ENCODE data around the gene ARHGAP42.

The ARHGAP42 gene

GRCh38 chr11:100752371-100753171 is 65.5 kb downstream of the ARHGAP42 start:
- TF ChIP-seq CTCF (IDR thresholded peaks at IDR 0.05; ENCODE audit: low read depth, low read length) = no peak
- H3K4me3 ChIP-seq (ENCODE audit: low read depth, low read length) = no peak overlapping the region

- no peak overlapping the region for H3K4me3 ChIP-seq (ENCODE audit: low read depth, low read length)
- TF ChIP-seq CTCF (IDR thresholded peaks at IDR 0.05; ENCODE audit: low read depth, low read length) = no peak
Observed at GRCh38 chr11:100753172-100753543, 66.1 kb downstream of the ARHGAP42 start.

GRCh38 chr11:100753571-100753970 is 66.5 kb downstream of the ARHGAP42 start:
- no peak for TF ChIP-seq CTCF (IDR thresholded peaks at IDR 0.05; ENCODE audit: low read depth, low read length)
- no peak overlapping the region for H3K4me3 ChIP-seq (ENCODE audit: low read depth, low read length)

- H3K4me3 ChIP-seq (ENCODE audit: low read depth, low read length) = no peak overlapping the region
- no peak for TF ChIP-seq CTCF (IDR thresholded peaks at IDR 0.05; ENCODE audit: low read depth, low read length)
Observed at GRCh38 chr11:100756559-100756958, 69.5 kb downstream of the ARHGAP42 start.

- TF ChIP-seq CTCF (IDR thresholded peaks at IDR 0.05; ENCODE audit: low read depth, low read length) = no peak
- H3K4me3 ChIP-seq (ENCODE audit: low read depth, low read length) = no peak overlapping the region
Observed at GRCh38 chr11:100757646-100758045, 70.6 kb downstream of the ARHGAP42 start.

- TF ChIP-seq CTCF (IDR thresholded peaks at IDR 0.05; ENCODE audit: low read depth, low read length) = no peak
- no peak overlapping the region for H3K4me3 ChIP-seq (ENCODE audit: low read depth, low read length)
Observed at GRCh38 chr11:100759106-100759505, 72.0 kb downstream of the ARHGAP42 start.

GRCh38 chr11:100759856-100760255 is 72.8 kb downstream of the ARHGAP42 start:
- no peak overlapping the region for H3K4me3 ChIP-seq (ENCODE audit: low read depth, low read length)
- TF ChIP-seq CTCF (IDR thresholded peaks at IDR 0.05; ENCODE audit: low read depth, low read length) = no peak

All from WI38 (cell line).